ENCODE measurements around the gene IRAG1.

- TF ChIP-seq GATA3 (IDR thresholded peaks at IDR 0.05; ENCODE audit: low read depth, low read length) = no peak
- TF ChIP-seq GATA2 (IDR thresholded peaks at IDR 0.05; ENCODE audit: low read depth, low read length) = no peak
Measured at GRCh38 chr11:10709299-10710086, 15.9 kb upstream of the IRAG1 start.

All from SH-SY5Y (cell line).